ENCODE measurements around the gene C7orf25.
"Not testable (repeated sequence)": the region's sequence is repeated elsewhere in the genome, so short reads cannot be mapped to it uniquely, and the experiment has no call there.

The C7orf25 gene

GRCh38 chr7:42914421-42915045, 2.7 kb upstream of the C7orf25 start:
- peaks cover 17% of the 10 kb centered on the region for H3K36me3 Mint-ChIP-seq
- no peaks in the 10 kb centered on the region for H3K27me3 Mint-ChIP-seq
- H3K4me3 Mint-ChIP-seq = no peak overlapping the region

GRCh38 chr7:42914009-42914408, 2.1 kb upstream of the C7orf25 start:
- ATAC-seq (ENCODE audit: low read depth) (no peak), DNase-seq (ENCODE audit: low spot score in 2 of 2) (no peak)
- peak overlapping the region; percentile 69 for H3K27ac Mint-ChIP-seq
- H3K4me3 Mint-ChIP-seq = no peak overlapping the region
- H3K27me3 Mint-ChIP-seq = no peaks in the 10 kb centered on the region
- H3K36me3 Mint-ChIP-seq = peaks cover 13% of the 10 kb centered on the region
- H3K4me1 Mint-ChIP-seq = peaks cover 17% of the 10 kb centered on the region
- no peaks in the 10 kb centered on the region for H3K9me3 Mint-ChIP-seq

More at GRCh38 chr7:42914421-42915045, 2.7 kb upstream of the C7orf25 start:
- H3K9me3 Mint-ChIP-seq = no peaks in the 10 kb centered on the region
- ATAC-seq (ENCODE audit: low read depth) (no peak), DNase-seq (ENCODE audit: low spot score in 2 of 2) (no peak)
- H3K4me1 Mint-ChIP-seq = peaks cover 17% of the 10 kb centered on the region
- H3K27ac Mint-ChIP-seq = peak overlapping the region; percentile 69

- ATAC-seq (ENCODE audit: low read depth) = no peak
- Mint-ChIP-seq H3K36me3 (peaks cover 11% of the 10 kb centered on the region), H3K27ac (no peak overlapping the region)
These were observed 1.7 kb upstream of the C7orf25 start for GRCh38 chr7:42913591-42913990.

GRCh38 chr7:42910306-42910705, 1.6 kb downstream of the C7orf25 start:
- no peaks in the 10 kb centered on the region for H3K27me3 Mint-ChIP-seq

More at GRCh38 chr7:42913591-42913990, 1.7 kb upstream of the C7orf25 start:
- Mint-ChIP-seq H3K27me3 (no peaks in the 10 kb centered on the region), H3K4me3 (no peak overlapping the region), H3K9me3 (no peaks in the 10 kb centered on the region), H3K4me1 (peaks cover 17% of the 10 kb centered on the region)
- DNase-seq (ENCODE audit: low spot score in 2 of 2) = no peak

GRCh38 chr7:42907316-42907715, 4.6 kb downstream of the C7orf25 start:
- Mint-ChIP-seq H3K27me3 (no peaks in the 10 kb centered on the region), H3K36me3 (peaks cover 2% of the 10 kb centered on the region), H3K4me1 (peaks cover 21% of the 10 kb centered on the region), H3K27ac (no peak overlapping the region), H3K4me3 (no peak overlapping the region), H3K9me3 (no peaks in the 10 kb centered on the region)
- DNase-seq (ENCODE audit: low spot score in 2 of 2) (no peak), ATAC-seq (ENCODE audit: low read depth) (no peak)

More at GRCh38 chr7:42910306-42910705, 1.6 kb downstream of the C7orf25 start:
- ATAC-seq (ENCODE audit: low read depth) (no peak), DNase-seq (ENCODE audit: low spot score in 2 of 2) (no peak)
- no peaks in the 10 kb centered on the region for H3K9me3 Mint-ChIP-seq
- no peak overlapping the region for H3K4me3 Mint-ChIP-seq
- H3K27ac Mint-ChIP-seq = no peak overlapping the region
- H3K36me3 Mint-ChIP-seq = peaks cover 2% of the 10 kb centered on the region
- H3K4me1 Mint-ChIP-seq = peaks cover 21% of the 10 kb centered on the region

GRCh38 chr7:42906181-42906580, 5.7 kb downstream of the C7orf25 start:
- Mint-ChIP-seq H3K27me3 (no peaks in the 10 kb centered on the region), H3K27ac (no peak overlapping the region), H3K9me3 (no peaks in the 10 kb centered on the region), H3K36me3 (no peaks in the 10 kb centered on the region), H3K4me1 (peaks cover 16% of the 10 kb centered on the region), H3K4me3 (no peak overlapping the region)
- no peak for ATAC-seq (ENCODE audit: low read depth)
- no peak for DNase-seq (ENCODE audit: low spot score in 2 of 2)

- H3K4me3 Mint-ChIP-seq = no peak overlapping the region
- no peaks in the 10 kb centered on the region for H3K27me3 Mint-ChIP-seq
- no peaks in the 10 kb centered on the region for H3K9me3 Mint-ChIP-seq
- H3K27ac Mint-ChIP-seq = no peak overlapping the region
- DNase-seq (ENCODE audit: low spot score in 2 of 2) = no peak
- H3K36me3 Mint-ChIP-seq = no peaks in the 10 kb centered on the region
- no peak for ATAC-seq (ENCODE audit: low read depth)
- no peaks in the 10 kb centered on the region for H3K4me1 Mint-ChIP-seq
These were observed 9.5 kb downstream of the C7orf25 start for GRCh38 chr7:42902331-42902730.

GRCh38 chr7:42900842-42901241, 11.0 kb downstream of the C7orf25 start:
- DNase-seq (ENCODE audit: low spot score in 2 of 2) = no peak
- ATAC-seq (ENCODE audit: low read depth) = no peak
- Mint-ChIP-seq H3K4me3 (no peak overlapping the region), H3K4me1 (peaks cover 2% of the 10 kb centered on the region), H3K27ac (no peak overlapping the region), H3K36me3 (peaks cover 3% of the 10 kb centered on the region), H3K27me3 (peaks cover 2% of the 10 kb centered on the region), H3K9me3 (peaks cover 2% of the 10 kb centered on the region)

GRCh38 chr7:42893346-42894240, 18.3 kb downstream of the C7orf25 start:
- DNase-seq (ENCODE audit: low spot score in 2 of 2) = no peak
- no peak for ATAC-seq (ENCODE audit: low read depth)
- Mint-ChIP-seq H3K27ac (no peak overlapping the region), H3K4me3 (no peak overlapping the region), H3K4me1 (peaks cover 7% of the 10 kb centered on the region), H3K9me3 (peaks cover 17% of the 10 kb centered on the region), H3K36me3 (peaks cover 19% of the 10 kb centered on the region), H3K27me3 (peaks cover 2% of the 10 kb centered on the region)

- peaks cover 22% of the 10 kb centered on the region for H3K4me1 Mint-ChIP-seq
- no peaks in the 10 kb centered on the region for H3K36me3 Mint-ChIP-seq
- no peak for ATAC-seq (ENCODE audit: low read depth)
- no peaks in the 10 kb centered on the region for H3K9me3 Mint-ChIP-seq
- DNase-seq (ENCODE audit: low spot score in 2 of 2) = no peak
- no peak overlapping the region for H3K27ac Mint-ChIP-seq
- peak overlapping the region; percentile 87 for H3K4me3 Mint-ChIP-seq
- no peaks in the 10 kb centered on the region for H3K27me3 Mint-ChIP-seq
These were observed 24.9 kb downstream of the C7orf25 start for GRCh38 chr7:42886893-42887505.

GRCh38 chr7:42886129-42886528, 25.7 kb downstream of the C7orf25 start:
- ATAC-seq (ENCODE audit: low read depth) (no peak), DNase-seq (ENCODE audit: low spot score in 2 of 2) (no peak)
- no peaks in the 10 kb centered on the region for H3K36me3 Mint-ChIP-seq
- H3K27me3 Mint-ChIP-seq = no peaks in the 10 kb centered on the region
- H3K27ac Mint-ChIP-seq = no peak overlapping the region
- H3K9me3 Mint-ChIP-seq = no peaks in the 10 kb centered on the region
- H3K4me1 Mint-ChIP-seq = peaks cover 22% of the 10 kb centered on the region
- H3K4me3 Mint-ChIP-seq = no peak overlapping the region

GRCh38 chr7:42885183-42885582, 26.7 kb downstream of the C7orf25 start:
- H3K27ac Mint-ChIP-seq; H3K9me3 Mint-ChIP-seq; H3K27me3 Mint-ChIP-seq; H3K36me3 Mint-ChIP-seq; H3K4me3 Mint-ChIP-seq; ATAC-seq (ENCODE audit: low read depth); DNase-seq (ENCODE audit: low spot score in 2 of 2): not testable (repeated sequence)
- peaks cover 22% of the 10 kb centered on the region for H3K4me1 Mint-ChIP-seq

GRCh38 chr7:42883950-42884349, 27.9 kb downstream of the C7orf25 start:
- Mint-ChIP-seq H3K27me3 (no peaks in the 10 kb centered on the region), H3K9me3 (no peaks in the 10 kb centered on the region), H3K4me1 (peaks cover 19% of the 10 kb centered on the region), H3K4me3 (no peak overlapping the region), H3K36me3 (no peaks in the 10 kb centered on the region), H3K27ac (no peak overlapping the region)
- DNase-seq (ENCODE audit: low spot score in 2 of 2) (no peak), ATAC-seq (ENCODE audit: low read depth) (peak; percentile 58)

GRCh38 chr7:42880392-42880791, 31.5 kb downstream of the C7orf25 start:
- H3K27ac Mint-ChIP-seq = no peak overlapping the region
- H3K4me3 Mint-ChIP-seq = no peak overlapping the region
- H3K27me3 Mint-ChIP-seq = no peaks in the 10 kb centered on the region
- no peaks in the 10 kb centered on the region for H3K9me3 Mint-ChIP-seq
- ATAC-seq (ENCODE audit: low read depth) (no peak), DNase-seq (ENCODE audit: low spot score in 2 of 2) (no peak)
- no peaks in the 10 kb centered on the region for H3K36me3 Mint-ChIP-seq
- peaks cover 3% of the 10 kb centered on the region for H3K4me1 Mint-ChIP-seq
